Transverse colon (tissue), 4 donors: ENCODE measurements around the gene MYB. TPM values are rescaled to one million over a fixed set of nuclear protein-coding genes. Genes with fewer than 3 reads are reported as not detected.

Experiments
- DNase-seq: peaks from one replicate; pipeline ENCODE4 v3.0.0-alpha.2; 2019
- H3K27ac ChIP-seq, 4 donors: fragments of 200-600 bp; sonication (generic); 2 replicates each; pipeline ENCODE4 v1.5.1; 2016 to 2018; ENCODE audit warnings: inconsistent platforms in 4 of 4
- H3K27me3 ChIP-seq: fragments of 200-600 bp; sonication (generic); 2 replicates; pipeline ENCODE4 v1.5.1; 2017; ENCODE audit warnings: inconsistent platforms
- H3K36me3 ChIP-seq, 4 donors: fragments of 200-600 bp; sonication (generic); 2 replicates each; pipeline ENCODE4 v1.5.1; 2017 to 2019; ENCODE audit warnings: inconsistent platforms in 4 of 4
- H3K4me1 ChIP-seq, 4 donors: fragments of 200-600 bp; sonication (generic); 2 replicates each; pipeline ENCODE4 v1.5.1; 2017 to 2020; ENCODE audit warnings: inconsistent platforms in 4 of 4
- H3K4me3 ChIP-seq, 4 donors: fragments of 200-600 bp; sonication (generic); 1 replicate in 1 of 4; 2 replicates in 3 of 4; pipeline versions ENCODE4 v1.5.1 to v1.6.1; 2017 to 2019; ENCODE audit warnings: inconsistent platforms in 4 of 4
- H3K9me3 ChIP-seq, 2 donors: fragments of 200-600 bp; sonication (generic); 2 replicates each; pipeline ENCODE4 v1.5.1; 2017 to 2019; ENCODE audit warnings: inconsistent platforms in 2 of 2
- EP300 ChIP-seq: sonication (generic); formaldehyde crosslinking; IDR thresholded peaks from one replicate; pipeline ENCODE4 v1.6.1; 2017; ENCODE audit warnings: antibody characterized with exemption, low read depth
- POLR2A ChIP-seq: fragments of 450-650 bp; IDR thresholded peaks from one replicate; pipeline ENCODE4 v1.6.1; 2016; ENCODE audit warnings: antibody characterized with exemption, mild to moderate bottlenecking, moderate library complexity
- POLR2AphosphoS5 ChIP-seq, 3 donors: sonication (generic); formaldehyde crosslinking; IDR thresholded peaks; one replicate each; pipeline ENCODE4 v1.6.1; 2016; ENCODE audit warnings: antibody characterized with exemption in 3 of 3
- WGBS, 2 donors: methylation state at CpG; one replicate each; pipeline ENCODE4 v1.1.5; 2018; ENCODE audit warnings: low coverage in 1 of 2; 5-methylcytosine and 5-hydroxymethylcytosine counted together
- in situ Hi-C, 4 donors: fragments of 200-750 bp; cut with MboI; loops; one replicate each; pipeline versions ENCODE4 v1.15.0 to v1.15.1; 2017; ENCODE audit warnings: low sequenced_read_pairs in 3 of 4, low pct_ligation_motif_present in 1 of 4, low pct_unique_long_range_greater_than_20kb in 1 of 4
- intact Hi-C: fragments of 100-400 bp; cut with DNase I; formaldehyde crosslinking; loops from one replicate; pipeline ENCODE4 v1.15.1; 2023; ENCODE audit warnings: low total_unique reads
- total RNA-seq, 4 donors: library from RNA; depleted of rRNA; stranded (reverse); fragments of >200 nt; gene quantifications; one replicate each; pipeline ENCODE4 v1.1.0, GENCODE V29; 2016
- TF ChIP-seq, protein P1 (sequence below), 5 experiments: fragments of 200-600 bp in 3 of 5; fragments of 450-650 bp in 2 of 5; sonication (generic) in 3 of 5; IDR thresholded peaks; 1 replicate in 2 of 5; 2 replicates in 3 of 5; pipeline ENCODE4 v1.5.1; 2016 to 2017; ENCODE audit warnings: antibody characterized with exemption in 5 of 5, inconsistent platforms in 3 of 5, mild to moderate bottlenecking in 2 of 5, moderate library complexity in 1 of 5

The MYB gene
- total RNA-seq, 4 donors from 2014 or later = 20.9 to 64.1 (median 46.6) TPM

DNA sequence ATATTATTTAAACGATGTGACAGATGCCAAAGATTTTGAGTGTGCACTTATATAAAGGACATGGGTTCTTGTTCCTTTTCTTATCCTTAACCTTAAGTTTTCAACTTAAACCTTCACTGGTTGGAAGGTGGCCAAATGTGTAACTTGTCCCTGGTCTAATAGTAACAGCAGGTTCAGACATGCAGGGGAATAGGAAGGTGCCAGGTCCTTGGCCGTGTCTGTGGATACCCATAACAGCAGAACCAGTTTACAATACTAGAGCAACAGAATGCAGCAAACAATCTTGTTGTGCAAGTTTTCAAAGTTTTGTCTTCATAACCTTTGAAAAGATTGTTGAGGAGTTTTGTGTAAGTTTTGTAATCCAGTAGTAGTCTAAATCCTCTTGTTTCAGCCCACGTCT lies 4.4 kb downstream of the MYB start:
- Histone ChIP-seq H3K9me3 (no peaks in the 10 kb centered on the region), H3K36me3 (peaks cover 0 to 4% (median 0%) of the 10 kb centered on the region in 4 donors), H3K4me3 (no peak overlapping the region), H3K27ac (no peak overlapping the region), H3K4me1 (peaks cover 0 to 32% (median 14%) of the 10 kb centered on the region in 4 donors), H3K27me3 (peaks cover 57% of the 10 kb centered on the region)
- in situ Hi-C loops = no loop called here
- intact Hi-C loops = no loop called here
- DNase-seq = no peak
- TF ChIP-seq, protein P1, sequence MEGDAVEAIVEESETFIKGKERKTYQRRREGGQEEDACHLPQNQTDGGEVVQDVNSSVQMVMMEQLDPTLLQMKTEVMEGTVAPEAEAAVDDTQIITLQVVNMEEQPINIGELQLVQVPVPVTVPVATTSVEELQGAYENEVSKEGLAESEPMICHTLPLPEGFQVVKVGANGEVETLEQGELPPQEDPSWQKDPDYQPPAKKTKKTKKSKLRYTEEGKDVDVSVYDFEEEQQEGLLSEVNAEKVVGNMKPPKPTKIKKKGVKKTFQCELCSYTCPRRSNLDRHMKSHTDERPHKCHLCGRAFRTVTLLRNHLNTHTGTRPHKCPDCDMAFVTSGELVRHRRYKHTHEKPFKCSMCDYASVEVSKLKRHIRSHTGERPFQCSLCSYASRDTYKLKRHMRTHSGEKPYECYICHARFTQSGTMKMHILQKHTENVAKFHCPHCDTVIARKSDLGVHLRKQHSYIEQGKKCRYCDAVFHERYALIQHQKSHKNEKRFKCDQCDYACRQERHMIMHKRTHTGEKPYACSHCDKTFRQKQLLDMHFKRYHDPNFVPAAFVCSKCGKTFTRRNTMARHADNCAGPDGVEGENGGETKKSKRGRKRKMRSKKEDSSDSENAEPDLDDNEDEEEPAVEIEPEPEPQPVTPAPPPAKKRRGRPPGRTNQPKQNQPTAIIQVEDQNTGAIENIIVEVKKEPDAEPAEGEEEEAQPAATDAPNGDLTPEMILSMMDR (IDR thresholded peaks at IDR 0.05) = no peak
- TF ChIP-seq POLR2A (no peak), POLR2AphosphoS5 (IDR thresholded peaks at IDR 0.05) (no peak), EP300 (no peak)
- 52 to 67% methylated on average over 3 of the region's 3 CpGs for WGBS, 2 donors

DNA sequence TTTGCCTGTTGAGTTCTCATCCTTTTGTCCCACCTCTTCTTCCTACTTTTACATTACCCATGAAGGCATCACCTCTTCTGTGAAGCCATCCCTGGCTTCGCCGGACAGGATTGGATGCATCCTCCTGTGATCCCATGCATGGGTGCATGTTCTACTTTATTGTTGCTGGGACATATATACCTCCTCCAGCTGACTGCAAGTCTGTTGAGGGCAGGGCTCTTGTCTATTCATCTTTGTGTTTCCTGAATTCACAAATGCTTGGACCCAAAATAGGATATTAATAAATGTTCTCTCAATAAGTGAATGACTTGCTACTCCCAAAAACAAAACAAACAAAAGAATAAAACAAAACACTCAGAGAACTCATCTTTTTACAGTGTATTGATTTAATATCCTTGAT lies 5.1 kb downstream of the MYB start:
- no peaks in the 10 kb centered on the region for H3K9me3 ChIP-seq
- no peak overlapping the region for H3K4me3 ChIP-seq
- TF ChIP-seq POLR2A = no peak
- TF ChIP-seq POLR2AphosphoS5 (IDR thresholded peaks at IDR 0.05) = no peak
- TF ChIP-seq, protein P1 (IDR thresholded peaks at IDR 0.05) = no peak
- no peak for TF ChIP-seq EP300
- H3K27ac ChIP-seq = no peak overlapping the region
- peaks cover 0 to 32% (median 14%) of the 10 kb centered on the region in 4 donors for H3K4me1 ChIP-seq
- H3K27me3 ChIP-seq = peaks cover 57% of the 10 kb centered on the region
- no peak for DNase-seq
- intact Hi-C loops (no loop called here), in situ Hi-C loops (no loop called here)
- peaks cover 0 to 4% (median 0%) of the 10 kb centered on the region in 4 donors for H3K36me3 ChIP-seq
- WGBS, 2 donors = 98 to 100% methylated on average over 2 of the region's 2 CpGs

DNA sequence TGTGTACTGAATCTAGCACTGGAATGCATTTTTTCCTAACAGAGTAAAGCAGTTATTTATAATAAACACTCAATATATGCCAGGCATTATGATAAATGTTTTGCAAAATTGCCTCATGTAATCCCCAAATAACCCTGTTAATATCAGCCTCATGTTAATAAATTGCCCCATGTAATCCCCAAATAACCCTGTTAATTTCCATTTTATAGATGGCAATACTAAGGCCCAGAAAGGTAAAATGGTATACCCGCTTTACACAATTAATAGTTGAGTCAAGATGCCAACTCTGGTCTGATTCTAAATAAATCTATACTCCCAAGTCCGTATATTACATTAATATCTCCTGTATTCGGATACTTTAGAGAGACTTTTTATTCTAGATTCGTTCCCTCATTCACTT lies 6.3 kb downstream of the MYB start:
- Histone ChIP-seq H3K27ac (no peak overlapping the region), H3K27me3 (peaks cover 55% of the 10 kb centered on the region), H3K4me3 (no peak overlapping the region), H3K36me3 (peaks cover 0 to 7% (median 0%) of the 10 kb centered on the region in 4 donors), H3K4me1 (peaks cover 0 to 24% (median 12%) of the 10 kb centered on the region in 4 donors), H3K9me3 (no peaks in the 10 kb centered on the region)
- TF ChIP-seq, protein P1 (IDR thresholded peaks at IDR 0.05) = no peak
- TF ChIP-seq EP300 (no peak), POLR2A (no peak), POLR2AphosphoS5 (IDR thresholded peaks at IDR 0.05) (no peak)
- WGBS, 2 donors = 89 to 95% methylated on average over 4 of the region's 4 CpGs
- no peak for DNase-seq
- intact Hi-C loops (no loop called here), in situ Hi-C loops (no loop called here)

DNA sequence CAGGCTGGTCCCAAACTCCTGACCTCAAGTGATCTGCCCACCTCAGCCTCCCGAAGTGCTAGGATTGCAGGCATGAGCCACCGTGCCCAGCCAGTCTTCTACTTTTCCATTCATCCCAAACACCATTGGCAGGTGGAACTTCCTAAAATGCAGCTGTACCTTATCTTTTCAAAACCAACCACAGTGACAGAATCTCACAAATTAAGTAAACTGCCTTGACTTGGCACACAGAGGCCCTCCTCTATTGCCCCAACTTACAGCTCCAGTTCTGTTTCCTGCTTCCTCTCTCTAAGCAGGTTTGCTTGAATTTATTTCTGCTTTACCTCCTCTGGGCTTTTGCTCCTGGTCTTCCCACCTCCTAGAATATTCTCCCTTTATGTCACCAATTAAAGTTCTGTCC lies 7.6 kb downstream of the MYB start:
- Histone ChIP-seq H3K4me1 (peaks cover 0 to 12% (median 5%) of the 10 kb centered on the region in 4 donors), H3K36me3 (peaks cover 0 to 8% (median 0%) of the 10 kb centered on the region in 4 donors), H3K27me3 (peaks cover 42% of the 10 kb centered on the region), H3K27ac (no peak overlapping the region), H3K9me3 (no peaks in the 10 kb centered on the region), H3K4me3 (no peak overlapping the region)
- in situ Hi-C loops = no loop called here
- 59 to 78% methylated on average over 2 of the region's 2 CpGs for WGBS, 2 donors
- no peak for TF ChIP-seq EP300
- intact Hi-C loops = no loop called here
- no peak for DNase-seq

DNA sequence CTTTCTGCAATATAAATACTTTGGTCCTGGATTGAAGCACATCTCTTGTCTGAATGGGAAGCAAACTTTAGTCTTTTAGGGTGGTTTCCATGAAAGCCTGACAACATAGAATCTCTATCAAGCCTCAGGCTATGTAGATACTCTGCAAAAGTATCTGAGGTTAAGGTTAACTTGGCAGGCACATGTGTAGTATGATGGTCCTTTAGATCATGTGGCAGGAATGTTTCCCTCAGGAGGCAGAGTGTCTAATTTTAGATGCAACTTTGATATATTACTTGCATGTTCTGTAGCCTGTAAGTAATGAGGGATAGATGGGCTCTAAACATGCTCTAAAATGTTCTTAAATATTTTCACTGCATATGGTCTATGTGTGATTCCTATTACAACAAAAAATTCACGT lies 8.2 kb downstream of the MYB start:
- Histone ChIP-seq H3K4me3 (no peak overlapping the region), H3K4me1 (peaks cover 0 to 8% (median 3%) of the 10 kb centered on the region in 4 donors), H3K27me3 (peaks cover 35% of the 10 kb centered on the region), H3K9me3 (no peaks in the 10 kb centered on the region), H3K36me3 (peaks cover 0 to 11% (median 0%) of the 10 kb centered on the region in 4 donors), H3K27ac (no peak overlapping the region)
- intact Hi-C loops = no loop called here
- TF ChIP-seq, protein P1 (IDR thresholded peaks at IDR 0.05) = no peak
- TF ChIP-seq POLR2A = no peak
- no peak for TF ChIP-seq EP300
- TF ChIP-seq POLR2AphosphoS5 (IDR thresholded peaks at IDR 0.05) = no peak
- in situ Hi-C loops = no loop called here
- WGBS, 2 donors = 43 to 51% methylated on average over 1 of the region's 1 CpG
- DNase-seq = no peak
